Measurements from ENCODE around the gene KLF5. TPM values are rescaled to one million over a fixed set of nuclear protein-coding genes. Genes with fewer than 3 reads are reported as not detected.

Gene KLF5
- total RNA-seq, 1 experiment from 2014 or later: 59.2 TPM

DNA sequence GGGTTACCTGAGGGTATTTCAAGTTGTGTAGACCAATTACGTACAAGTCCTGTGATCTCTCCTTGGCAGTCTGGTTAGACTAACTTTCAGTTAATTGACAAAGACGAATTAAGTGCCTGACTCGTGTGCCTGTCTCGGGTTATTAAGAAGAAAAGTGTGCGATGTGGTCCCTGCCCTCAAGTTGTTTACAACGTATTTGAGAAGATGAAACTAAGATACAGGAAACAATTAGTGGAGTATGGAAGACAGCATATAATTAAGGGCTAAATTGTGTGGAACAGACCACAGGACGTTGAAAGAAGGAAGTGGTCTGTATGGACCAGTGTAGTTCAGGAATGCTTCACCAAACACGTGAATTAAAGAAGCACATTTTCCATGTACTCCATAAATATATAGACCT is 49.2 kb downstream of the KLF5 start:
- Histone ChIP-seq H3K4me3 (replicated peaks in 1 of 2; ENCODE audit: low read depth in 1 of 2, low read length in 2 of 2) (no peak overlapping the region), H3K9ac (ENCODE audit: low read length) (no peak overlapping the region), H3K27me3 (ENCODE audit: insufficient read depth, low read length) (no peaks in the 10 kb centered on the region), H2AFZ (ENCODE audit: low read depth, low read length, poor library complexity, severe bottlenecking) (no peak overlapping the region), H3K79me2 (ENCODE audit: insufficient read depth, low read length) (no peaks in the 10 kb centered on the region), H3K27ac (ENCODE audit: low read depth, low read length) (no peak overlapping the region), H3K4me2 (ENCODE audit: low read length) (no peak overlapping the region), H3K4me1 (ENCODE audit: control insufficient read depth in 1 of 2, insufficient read depth in 2 of 2, low read length in 2 of 2) (peaks cover 0 to 6% of the 10 kb centered on the region in 2 experiments; a peak in 1 of 4 replicates), H3K9me3 (ENCODE audit: control insufficient read depth in 1 of 2, insufficient read depth in 1 of 2, low read depth in 1 of 2, low read length in 2 of 2) (no peaks in the 10 kb centered on the region), H4K20me1 (ENCODE audit: insufficient read depth) (no peaks in the 10 kb centered on the region), H3K36me3 (ENCODE audit: control insufficient read depth in 1 of 2, insufficient read depth in 2 of 2, low read length in 2 of 2) (no peaks in the 10 kb centered on the region), H3K9me2 (ENCODE audit: insufficient read depth) (no peaks in the 10 kb centered on the region)
- CTCF ChIA-PET: no interaction called here
- POLR2A ChIA-PET: no interaction called here
- TF ChIP-seq YY1 (IDR thresholded peaks at IDR 0.05; ENCODE audit: extremely low read depth, insufficient replicate concordance, low read depth, low read length): no peak
- TF ChIP-seq, protein P1, sequence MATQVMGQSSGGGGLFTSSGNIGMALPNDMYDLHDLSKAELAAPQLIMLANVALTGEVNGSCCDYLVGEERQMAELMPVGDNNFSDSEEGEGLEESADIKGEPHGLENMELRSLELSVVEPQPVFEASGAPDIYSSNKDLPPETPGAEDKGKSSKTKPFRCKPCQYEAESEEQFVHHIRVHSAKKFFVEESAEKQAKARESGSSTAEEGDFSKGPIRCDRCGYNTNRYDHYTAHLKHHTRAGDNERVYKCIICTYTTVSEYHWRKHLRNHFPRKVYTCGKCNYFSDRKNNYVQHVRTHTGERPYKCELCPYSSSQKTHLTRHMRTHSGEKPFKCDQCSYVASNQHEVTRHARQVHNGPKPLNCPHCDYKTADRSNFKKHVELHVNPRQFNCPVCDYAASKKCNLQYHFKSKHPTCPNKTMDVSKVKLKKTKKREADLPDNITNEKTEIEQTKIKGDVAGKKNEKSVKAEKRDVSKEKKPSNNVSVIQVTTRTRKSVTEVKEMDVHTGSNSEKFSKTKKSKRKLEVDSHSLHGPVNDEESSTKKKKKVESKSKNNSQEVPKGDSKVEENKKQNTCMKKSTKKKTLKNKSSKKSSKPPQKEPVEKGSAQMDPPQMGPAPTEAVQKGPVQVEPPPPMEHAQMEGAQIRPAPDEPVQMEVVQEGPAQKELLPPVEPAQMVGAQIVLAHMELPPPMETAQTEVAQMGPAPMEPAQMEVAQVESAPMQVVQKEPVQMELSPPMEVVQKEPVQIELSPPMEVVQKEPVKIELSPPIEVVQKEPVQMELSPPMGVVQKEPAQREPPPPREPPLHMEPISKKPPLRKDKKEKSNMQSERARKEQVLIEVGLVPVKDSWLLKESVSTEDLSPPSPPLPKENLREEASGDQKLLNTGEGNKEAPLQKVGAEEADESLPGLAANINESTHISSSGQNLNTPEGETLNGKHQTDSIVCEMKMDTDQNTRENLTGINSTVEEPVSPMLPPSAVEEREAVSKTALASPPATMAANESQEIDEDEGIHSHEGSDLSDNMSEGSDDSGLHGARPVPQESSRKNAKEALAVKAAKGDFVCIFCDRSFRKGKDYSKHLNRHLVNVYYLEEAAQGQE (IDR thresholded peaks at IDR 0.05; ENCODE audit: low read depth): no peak
- TF ChIP-seq POLR2A (IDR thresholded peaks at IDR 0.05; ENCODE audit: borderline replicate concordance, extremely low read depth, insufficient read depth, insufficient read length): no peak
- no peak for TF ChIP-seq EZH2phosphoT487 (IDR thresholded peaks at IDR 0.05; ENCODE audit: borderline replicate concordance)
- TF ChIP-seq CBX3 (IDR thresholded peaks at IDR 0.05; ENCODE audit: low read depth): no peak
- no peak for TF ChIP-seq EGR1 (IDR thresholded peaks at IDR 0.05; ENCODE audit: low read depth)
- TF ChIP-seq, protein P2, sequence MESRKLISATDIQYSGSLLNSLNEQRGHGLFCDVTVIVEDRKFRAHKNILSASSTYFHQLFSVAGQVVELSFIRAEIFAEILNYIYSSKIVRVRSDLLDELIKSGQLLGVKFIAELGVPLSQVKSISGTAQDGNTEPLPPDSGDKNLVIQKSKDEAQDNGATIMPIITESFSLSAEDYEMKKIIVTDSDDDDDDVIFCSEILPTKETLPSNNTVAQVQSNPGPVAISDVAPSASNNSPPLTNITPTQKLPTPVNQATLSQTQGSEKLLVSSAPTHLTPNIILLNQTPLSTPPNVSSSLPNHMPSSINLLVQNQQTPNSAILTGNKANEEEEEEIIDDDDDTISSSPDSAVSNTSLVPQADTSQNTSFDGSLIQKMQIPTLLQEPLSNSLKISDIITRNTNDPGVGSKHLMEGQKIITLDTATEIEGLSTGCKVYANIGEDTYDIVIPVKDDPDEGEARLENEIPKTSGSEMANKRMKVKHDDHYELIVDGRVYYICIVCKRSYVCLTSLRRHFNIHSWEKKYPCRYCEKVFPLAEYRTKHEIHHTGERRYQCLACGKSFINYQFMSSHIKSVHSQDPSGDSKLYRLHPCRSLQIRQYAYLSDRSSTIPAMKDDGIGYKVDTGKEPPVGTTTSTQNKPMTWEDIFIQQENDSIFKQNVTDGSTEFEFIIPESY (IDR thresholded peaks at IDR 0.05; ENCODE audit: extremely low read depth, insufficient replicate concordance, low read length): no peak
- TF ChIP-seq ZNF274 (IDR thresholded peaks at IDR 0.05; ENCODE audit: low read depth, low read length): no peak
- TF ChIP-seq FOSL1 (IDR thresholded peaks at IDR 0.05; ENCODE audit: low read depth): no peak
- TF ChIP-seq, protein P3, sequence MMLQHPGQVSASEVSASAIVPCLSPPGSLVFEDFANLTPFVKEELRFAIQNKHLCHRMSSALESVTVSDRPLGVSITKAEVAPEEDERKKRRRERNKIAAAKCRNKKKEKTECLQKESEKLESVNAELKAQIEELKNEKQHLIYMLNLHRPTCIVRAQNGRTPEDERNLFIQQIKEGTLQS (IDR thresholded peaks at IDR 0.05): no peak
- no peak for TF ChIP-seq CEBPB (IDR thresholded peaks at IDR 0.05; ENCODE audit: low read depth)
- no peak for TF ChIP-seq ZFX (IDR thresholded peaks at IDR 0.05)
- TF ChIP-seq POLR2AphosphoS5 (IDR thresholded peaks at IDR 0.05; ENCODE audit: low read depth, low read length): no peak
- no peak for TF ChIP-seq SIN3A (IDR thresholded peaks at IDR 0.05; ENCODE audit: low read depth)
- TF ChIP-seq EZH2 (IDR thresholded peaks at IDR 0.05): no peak
- intact Hi-C loops (cut with micrococcal nuclease): no loop called here
- BruUV-seq (replicated peaks): no TSS peak
- RAD21 ChIA-PET (ENCODE audit: low non-redundant PET in 1 of 2, low total read pairs in 2 of 2, uncharacterized antibody in 2 of 2, unreplicated experiment in 2 of 2): no interaction called here
- ATAC-seq (no peak), DNase-seq (ENCODE audit: low read depth, low spot score) (no peak)

Measured in HCT116 (cell line).